Spleen (tissue), 11 donors: ENCODE data around the gene SERAC1. TPM values are rescaled to one million over a fixed set of nuclear protein-coding genes. Genes with fewer than 3 reads are reported as not detected.
"Not testable (repeated sequence)": the region's sequence is repeated elsewhere in the genome, so short reads cannot be mapped to it uniquely, and the experiment has no call there.

Source experiments
- DNase-seq: peaks from one replicate; pipeline ENCODE4 v3.0.0-alpha.2; 2020
- H3K27ac ChIP-seq, 8 donors: fragments of 200-600 bp; sonication (generic) in 7 of 8; 1 replicate in 4 of 8; 2 replicates in 4 of 8; pipeline versions ENCODE4 v1.5.0 to v1.8.0; 2016 to 2021; ENCODE audit warnings: inconsistent platforms in 4 of 8, mild to moderate bottlenecking in 4 of 8, moderate library complexity in 1 of 8
- H3K27me3 ChIP-seq, 7 donors: fragments of 200-600 bp; sonication (generic) in 6 of 7; replicated peaks in 1 of 7; 1 replicate in 4 of 7; 2 replicates in 3 of 7; pipeline versions ENCODE4 v1.5.0 to v1.8.0; 2016 to 2021; ENCODE audit warnings: inconsistent platforms in 3 of 7, mild to moderate bottlenecking in 1 of 7
- H3K36me3 ChIP-seq, 6 donors: fragments of 200-600 bp; sonication (generic) in 5 of 6; 1 replicate in 4 of 6; 2 replicates in 2 of 6; pipeline versions ENCODE4 v1.5.0 to v1.8.0; 2016 to 2021; ENCODE audit warnings: inconsistent platforms in 2 of 6
- H3K4me1 ChIP-seq, 6 donors: fragments of 200-600 bp; sonication (generic) in 5 of 6; 1 replicate in 3 of 6; 2 replicates in 3 of 6; pipeline versions ENCODE4 v1.5.0 to v1.8.0; 2016 to 2021; ENCODE audit warnings: inconsistent platforms in 3 of 6
- H3K4me3 ChIP-seq, 8 donors: fragments of 200-600 bp; sonication (generic) in 7 of 8; 1 replicate in 4 of 8; 2 replicates in 4 of 8; pipeline versions ENCODE4 v1.5.0 to v1.8.0; 2016 to 2021; ENCODE audit warnings: inconsistent platforms in 4 of 8, mild to moderate bottlenecking in 4 of 8, moderate library complexity in 2 of 8
- H3K9me3 ChIP-seq, 8 donors: fragments of 200-600 bp; sonication (generic) in 7 of 8; 1 replicate in 4 of 8; 2 replicates in 4 of 8; pipeline versions ENCODE4 v1.5.0 to v1.8.0; 2016 to 2021; ENCODE audit warnings: inconsistent platforms in 4 of 8
- CTCF ChIP-seq, 11 experiments: fragments of 200-600 bp in 7 of 11; fragments of 450-650 bp in 4 of 11; sonication (generic) in 4 of 11; IDR thresholded peaks in 8 of 11; conservative IDR thresholded peaks in 3 of 11; 1 replicate in 7 of 11; 2 replicates in 4 of 11; pipeline versions ENCODE4 v1.4.0 to v1.8.0; 2016 to 2021; ENCODE audit warnings: antibody characterized with exemption in 11 of 11, inconsistent platforms in 4 of 11, mild to moderate bottlenecking in 1 of 11
- POLR2A ChIP-seq, 3 donors: fragments of 450-650 bp; IDR thresholded peaks; one replicate each; pipeline ENCODE4 v1.5.1; 2017; ENCODE audit warnings: antibody characterized with exemption in 3 of 3, mild to moderate bottlenecking in 1 of 3
- POLR2AphosphoS5 ChIP-seq, 3 donors: sonication (generic); formaldehyde crosslinking; IDR thresholded peaks; one replicate each; pipeline ENCODE4 v1.5.1; 2017; ENCODE audit warnings: antibody characterized with exemption in 3 of 3
- WGBS, 5 donors: extraction: QIAGEN DNeasy Blood & Tissue Kit in 3 of 5; methylation state at CpG; one replicate each; pipeline versions ENCODE4 v1.1.5 to v1.1.7; 2013 to 2018; 5-methylcytosine and 5-hydroxymethylcytosine counted together
- intact Hi-C: fragments of 100-400 bp; cut with DNase I; formaldehyde crosslinking; loops from one replicate; pipeline ENCODE4 v1.15.0; 2023; ENCODE audit warnings: low total_unique reads
- polyA plus RNA-seq, 3 donors: library from polyadenylated mRNA; stranded (reverse); fragments of 200-250 nt; gene quantifications; one replicate each; pipeline ENCODE4 v1.2.1, GENCODE V29; 2013
- total RNA-seq, 7 donors: library from RNA; depleted of rRNA in 3 of 7; stranded (reverse); fragments of >200 nt in 3 of 7; fragmentation: NEBNext Ultra II Directional in 4 of 7; extraction: Animal tissue kit (Norgen Biotek cat#: 25700) in 4 of 7; gene quantifications; one replicate each; pipeline versions ENCODE4 v1.1.0 to v1.2.1, GENCODE V29; 2016 to 2021
- donor health status: healthy with polysubstance abuse.
- donor health status: DM: no; HTN: no; CAD: no; lungs with moderate emphysema.
- donor health status: DM: no; HTN: no; CAD: no.
- donor health status: Bipolar disorder and iron deficiency.
- donor health status: healthy.
- donor health status: DM: no; HTN: no; CAD: no.
- donor health status: DM: yes; HTN: yes; CAD: no.

SERAC1 gene
- total and polyA plus RNA-seq, 10 donors, result 1.6 to 12.3 (median 5.7) TPM

- intact Hi-C loops, result no loop called here
- H3K36me3 ChIP-seq, result peaks cover 0 to 59% (median 5%) of the 10 kb centered on the region in 6 donors
- H3K9me3 ChIP-seq, result no peaks in the 10 kb centered on the region
- H3K27ac ChIP-seq, result no peak overlapping the region
- no peaks in the 10 kb centered on the region for H3K27me3 ChIP-seq
- DNase-seq, result no peak
- H3K4me3 ChIP-seq, result no peak overlapping the region
- peaks cover 0 to 14% (median 0%) of the 10 kb centered on the region in 6 donors for H3K4me1 ChIP-seq
- 87 to 98% (median 92%) methylated on average over 3 of the region's 3 CpGs for WGBS, 5 donors
- TF ChIP-seq POLR2AphosphoS5 (IDR thresholded peaks at IDR 0.05) (no peak), CTCF (IDR thresholded peaks at IDR 0.05 in 8 of 11, conservative IDR thresholded peaks at IDR 0.05 in 3 of 11) (no peak), POLR2A (IDR thresholded peaks at IDR 0.05) (no peak)
These were observed 14.5 kb downstream of the SERAC1 start for GRCh38 chr6:158153576-158153975.

- no peak overlapping the region for H3K4me3 ChIP-seq
- TF ChIP-seq CTCF (IDR thresholded peaks at IDR 0.05 in 8 of 11, conservative IDR thresholded peaks at IDR 0.05 in 3 of 11), result no peak
- TF ChIP-seq POLR2AphosphoS5 (IDR thresholded peaks at IDR 0.05), result no peak
- no peak for TF ChIP-seq POLR2A (IDR thresholded peaks at IDR 0.05)
- no peaks in the 10 kb centered on the region for H3K9me3 ChIP-seq
- peaks cover 0 to 4% (median 0%) of the 10 kb centered on the region in 6 donors for H3K4me1 ChIP-seq
- intact Hi-C loops, result no loop called here
- DNase-seq, result no peak
- H3K27me3 ChIP-seq, result no peaks in the 10 kb centered on the region
- 94 to 98% (median 97%) methylated on average over 4 of the region's 4 CpGs for WGBS, 5 donors
- no peak overlapping the region for H3K27ac ChIP-seq
- H3K36me3 ChIP-seq, result peaks cover 0 to 61% (median 5%) of the 10 kb centered on the region in 6 donors
These were observed 15.4 kb downstream of the SERAC1 start for GRCh38 chr6:158152659-158153058.

- H3K9me3 ChIP-seq, H3K4me1 ChIP-seq, H3K27ac ChIP-seq, intact Hi-C loops, DNase-seq, H3K4me3 ChIP-seq, H3K27me3 ChIP-seq: not testable (repeated sequence)
- 96 to 98% (median 97%) methylated on average over 7 of the region's 7 CpGs for WGBS, 5 donors
- peaks cover 0 to 58% (median 5%) of the 10 kb centered on the region in 6 donors for H3K36me3 ChIP-seq
These were observed 16.0 kb downstream of the SERAC1 start for GRCh38 chr6:158152025-158152424.

GRCh38 chr6:158150701-158151100 is 17.4 kb downstream of the SERAC1 start:
- TF ChIP-seq POLR2A (IDR thresholded peaks at IDR 0.05) (no peak), CTCF (IDR thresholded peaks at IDR 0.05 in 8 of 11, conservative IDR thresholded peaks at IDR 0.05 in 3 of 11) (no peak), POLR2AphosphoS5 (IDR thresholded peaks at IDR 0.05) (no peak)
- Histone ChIP-seq H3K9me3 (no peaks in the 10 kb centered on the region), H3K36me3 (peaks cover 0 to 61% (median 5%) of the 10 kb centered on the region in 6 donors), H3K4me1 (no peaks in the 10 kb centered on the region), H3K27ac (no peak overlapping the region), H3K4me3 (no peak overlapping the region), H3K27me3 (no peaks in the 10 kb centered on the region)
- WGBS, 5 donors, result 92 to 96% (median 93%) methylated on average over 5 of the region's 5 CpGs
- intact Hi-C loops, result no loop called here
- DNase-seq, result no peak

GRCh38 chr6:158149641-158150040 is 18.4 kb downstream of the SERAC1 start:
- H3K27me3 ChIP-seq, result no peaks in the 10 kb centered on the region
- H3K27ac ChIP-seq, result no peak overlapping the region
- no peaks in the 10 kb centered on the region for H3K4me1 ChIP-seq
- H3K4me3 ChIP-seq, result no peak overlapping the region
- 64 to 95% (median 93%) methylated on average over 3 of the region's 3 CpGs for WGBS, 5 donors
- no peak for TF ChIP-seq CTCF (IDR thresholded peaks at IDR 0.05 in 8 of 11, conservative IDR thresholded peaks at IDR 0.05 in 3 of 11)
- TF ChIP-seq POLR2A (IDR thresholded peaks at IDR 0.05), result no peak
- no peak for TF ChIP-seq POLR2AphosphoS5 (IDR thresholded peaks at IDR 0.05)
- no peak for DNase-seq
- H3K36me3 ChIP-seq, result peaks cover 0 to 51% (median 2%) of the 10 kb centered on the region in 6 donors
- intact Hi-C loops, result no loop called here
- H3K9me3 ChIP-seq, result no peaks in the 10 kb centered on the region
